Astrocyte (in vitro differentiated cells and primary cell): ENCODE results near the gene PRAF2.

Experiments used
- EZH2 ChIP-seq: IDR thresholded peaks from 2 replicates; pipeline ENCODE4 v1.6.1; 2012; ENCODE audit warnings: mild to moderate bottlenecking, low read length, inconsistent platforms; ENCODE audit not compliant: insufficient read depth
- TF ChIP-seq, protein P1 (sequence below): IDR thresholded peaks from 2 replicates; pipeline ENCODE4 v1.5.1; 2011; ENCODE audit warnings: low read depth, mild to moderate bottlenecking, inconsistent platforms, low read length, moderate library complexity; ENCODE audit not compliant: insufficient read depth

DNA sequence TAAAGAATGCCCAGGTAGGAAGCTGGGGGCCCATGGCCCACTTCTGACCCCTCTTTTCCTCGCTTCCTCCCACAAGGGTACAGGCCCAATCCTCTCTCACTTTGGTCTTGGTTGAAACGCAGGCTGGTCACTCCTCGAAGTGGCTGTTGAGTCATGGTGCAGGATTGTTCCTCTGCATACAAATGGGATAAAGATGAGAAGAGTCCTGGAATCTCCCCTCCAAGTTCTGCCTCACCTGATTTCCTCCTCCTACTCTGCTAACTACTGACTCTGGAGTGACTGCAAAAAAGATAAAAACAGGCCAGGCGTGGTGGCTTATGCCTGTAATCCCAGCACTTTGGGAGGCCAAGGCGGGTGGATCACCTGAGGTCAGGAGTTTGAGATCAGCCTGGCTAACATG lies 4.1 kb upstream of the PRAF2 start:
- TF ChIP-seq EZH2 = no peak
- TF ChIP-seq, protein P1, sequence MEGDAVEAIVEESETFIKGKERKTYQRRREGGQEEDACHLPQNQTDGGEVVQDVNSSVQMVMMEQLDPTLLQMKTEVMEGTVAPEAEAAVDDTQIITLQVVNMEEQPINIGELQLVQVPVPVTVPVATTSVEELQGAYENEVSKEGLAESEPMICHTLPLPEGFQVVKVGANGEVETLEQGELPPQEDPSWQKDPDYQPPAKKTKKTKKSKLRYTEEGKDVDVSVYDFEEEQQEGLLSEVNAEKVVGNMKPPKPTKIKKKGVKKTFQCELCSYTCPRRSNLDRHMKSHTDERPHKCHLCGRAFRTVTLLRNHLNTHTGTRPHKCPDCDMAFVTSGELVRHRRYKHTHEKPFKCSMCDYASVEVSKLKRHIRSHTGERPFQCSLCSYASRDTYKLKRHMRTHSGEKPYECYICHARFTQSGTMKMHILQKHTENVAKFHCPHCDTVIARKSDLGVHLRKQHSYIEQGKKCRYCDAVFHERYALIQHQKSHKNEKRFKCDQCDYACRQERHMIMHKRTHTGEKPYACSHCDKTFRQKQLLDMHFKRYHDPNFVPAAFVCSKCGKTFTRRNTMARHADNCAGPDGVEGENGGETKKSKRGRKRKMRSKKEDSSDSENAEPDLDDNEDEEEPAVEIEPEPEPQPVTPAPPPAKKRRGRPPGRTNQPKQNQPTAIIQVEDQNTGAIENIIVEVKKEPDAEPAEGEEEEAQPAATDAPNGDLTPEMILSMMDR = no peak
